Left hindlimb (tissue), 1 donor: ENCODE measurements around the gene PRDM16.

ENCODE experiments used
- DNase-seq: peaks from one replicate; pipeline ENCODE4 v3.0.0-alpha.2; 2018

The PRDM16 gene

GRCh38 chr1:3109355-3109754 is 40.4 kb downstream of the PRDM16 start:
- no peak for DNase-seq

- DNase-seq, result no peak
These were observed 42.5 kb downstream of the PRDM16 start for GRCh38 chr1:3111348-3112021.

GRCh38 chr1:3112526-3112925 is 43.5 kb downstream of the PRDM16 start:
- no peak for DNase-seq

- DNase-seq, result no peak
These were observed 44.2 kb downstream of the PRDM16 start for GRCh38 chr1:3113047-3113740.

- DNase-seq, result no peak
These were observed 44.7 kb downstream of the PRDM16 start for GRCh38 chr1:3113741-3114056.

GRCh38 chr1:3114131-3114744 is 45.2 kb downstream of the PRDM16 start:
- no peak for DNase-seq

- no peak for DNase-seq
These were observed 45.8 kb downstream of the PRDM16 start for GRCh38 chr1:3114846-3115245.

GRCh38 chr1:3115275-3116149 is 46.5 kb downstream of the PRDM16 start:
- no peak for DNase-seq

GRCh38 chr1:3116150-3116510 is 47.1 kb downstream of the PRDM16 start:
- no peak for DNase-seq

GRCh38 chr1:3116560-3116959 is 47.6 kb downstream of the PRDM16 start:
- DNase-seq, result no peak

- DNase-seq, result no peak
These were observed 48.9 kb downstream of the PRDM16 start for GRCh38 chr1:3117879-3118278.

- DNase-seq, result no peak
These were observed 50.1 kb downstream of the PRDM16 start for GRCh38 chr1:3119061-3119460.

GRCh38 chr1:3119725-3120124 is 50.7 kb downstream of the PRDM16 start:
- no peak for DNase-seq

- DNase-seq, result no peak
These were observed 51.1 kb downstream of the PRDM16 start for GRCh38 chr1:3120140-3120539.

GRCh38 chr1:3120994-3121393 is 52.0 kb downstream of the PRDM16 start:
- no peak for DNase-seq

- DNase-seq, result no peak
These were observed 52.6 kb downstream of the PRDM16 start for GRCh38 chr1:3121401-3122210.

GRCh38 chr1:3122311-3122710 is 53.3 kb downstream of the PRDM16 start:
- DNase-seq, result no peak

GRCh38 chr1:3124246-3124645 is 55.2 kb downstream of the PRDM16 start:
- no peak for DNase-seq

- DNase-seq, result no peak
These were observed 56.1 kb downstream of the PRDM16 start for GRCh38 chr1:3125078-3125477.

GRCh38 chr1:3125546-3126368 is 56.8 kb downstream of the PRDM16 start:
- no peak for DNase-seq
